Liver (tissue), 3 donors: ENCODE results near the gene TWF2.

Experiments
- ATF3 ChIP-seq: IDR thresholded peaks from 2 replicates; pipeline ENCODE4 v1.6.1; 2016; ENCODE audit warnings: antibody characterized with exemption
- CTCF ChIP-seq: fragments of 150-350 bp; IDR thresholded peaks from 2 replicates; pipeline ENCODE4 v1.5.1; 2017; ENCODE audit warnings: improper control_type of control experiment, low read depth, low read length; ENCODE audit not compliant: missing input control
- FOXA1 ChIP-seq: IDR thresholded peaks from 2 replicates; pipeline ENCODE4 v1.6.1; 2016; ENCODE audit warnings: antibody characterized with exemption
- MAX ChIP-seq: IDR thresholded peaks from 2 replicates; pipeline ENCODE4 v1.6.1; 2016; ENCODE audit warnings: antibody characterized with exemption
- REST ChIP-seq: IDR thresholded peaks from 2 replicates; pipeline ENCODE4 v1.6.1; 2016; ENCODE audit warnings: antibody characterized with exemption, mild to moderate bottlenecking
- SP1 ChIP-seq: IDR thresholded peaks from 2 replicates; pipeline ENCODE4 v1.6.1; 2018; ENCODE audit warnings: antibody characterized with exemption, mild to moderate bottlenecking
- TAF1 ChIP-seq: conservative IDR thresholded peaks from 2 replicates; pipeline ENCODE4 v1.6.1; 2016; ENCODE audit warnings: antibody characterized with exemption, mild to moderate bottlenecking
- donor health status: healthy.
- donor health status: healthy.

- TF ChIP-seq ATF3 (no peak), CTCF (no peak), SP1 (no peak), REST (no peak), FOXA1 (no peak), TAF1 (no peak), MAX (no peak)
These were observed 11.8 kb downstream of the TWF2 start for GRCh38 chr3:52227117-52227516.
